Skeletal muscle cell (primary cell): ENCODE results near the gene TTLL9.

Source experiments
- DNase-seq: peaks from one replicate; pipeline ENCODE4 v3.0.0-alpha.2; 2010; ENCODE audit warnings: low read depth
- H3K4me3 ChIP-seq: 2 replicates; pipeline ENCODE4 v1.5.1; 2011; ENCODE audit warnings: low read depth, mild to moderate bottlenecking, control low read depth, low read length, moderate library complexity

Gene TTLL9

GRCh38 chr20:31835977-31836852 lies 34.2 kb upstream of the TTLL9 start:
- peak; percentile 62 for DNase-seq
- H3K4me3 ChIP-seq = no peak overlapping the region

GRCh38 chr20:31836853-31837608 lies 33.4 kb upstream of the TTLL9 start:
- DNase-seq = no peak
- no peak overlapping the region for H3K4me3 ChIP-seq

DNA sequence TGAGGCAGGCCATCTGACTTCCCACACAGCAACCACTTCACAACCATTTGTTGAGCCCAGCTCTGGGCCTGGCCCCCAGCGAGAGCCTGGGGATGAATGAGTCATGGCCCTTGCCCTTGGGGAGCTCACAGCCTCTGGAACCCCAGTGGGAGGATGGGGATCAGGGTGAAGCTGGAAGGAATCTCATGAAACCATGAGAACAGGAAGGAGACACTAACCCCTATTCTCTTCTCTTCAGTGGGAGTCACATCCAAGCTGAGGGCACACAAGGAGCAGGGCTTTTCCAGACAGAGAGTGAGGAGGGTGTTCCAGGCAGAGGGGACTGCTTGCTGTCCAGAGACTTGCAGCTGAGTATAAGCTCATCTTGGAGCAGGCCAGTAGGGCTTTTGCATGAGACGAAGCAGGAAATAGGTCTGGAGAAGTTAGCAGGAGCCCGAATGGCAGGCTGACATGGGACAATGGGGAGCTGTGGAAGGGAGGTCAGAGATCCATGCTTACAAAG lies 32.5 kb upstream of the TTLL9 start:
- H3K4me3 ChIP-seq = no peak overlapping the region
- no peak for DNase-seq

- DNase-seq = no peak
- no peak overlapping the region for H3K4me3 ChIP-seq
Observed at GRCh38 chr20:31838646-31839292, 31.7 kb upstream of the TTLL9 start.

DNA sequence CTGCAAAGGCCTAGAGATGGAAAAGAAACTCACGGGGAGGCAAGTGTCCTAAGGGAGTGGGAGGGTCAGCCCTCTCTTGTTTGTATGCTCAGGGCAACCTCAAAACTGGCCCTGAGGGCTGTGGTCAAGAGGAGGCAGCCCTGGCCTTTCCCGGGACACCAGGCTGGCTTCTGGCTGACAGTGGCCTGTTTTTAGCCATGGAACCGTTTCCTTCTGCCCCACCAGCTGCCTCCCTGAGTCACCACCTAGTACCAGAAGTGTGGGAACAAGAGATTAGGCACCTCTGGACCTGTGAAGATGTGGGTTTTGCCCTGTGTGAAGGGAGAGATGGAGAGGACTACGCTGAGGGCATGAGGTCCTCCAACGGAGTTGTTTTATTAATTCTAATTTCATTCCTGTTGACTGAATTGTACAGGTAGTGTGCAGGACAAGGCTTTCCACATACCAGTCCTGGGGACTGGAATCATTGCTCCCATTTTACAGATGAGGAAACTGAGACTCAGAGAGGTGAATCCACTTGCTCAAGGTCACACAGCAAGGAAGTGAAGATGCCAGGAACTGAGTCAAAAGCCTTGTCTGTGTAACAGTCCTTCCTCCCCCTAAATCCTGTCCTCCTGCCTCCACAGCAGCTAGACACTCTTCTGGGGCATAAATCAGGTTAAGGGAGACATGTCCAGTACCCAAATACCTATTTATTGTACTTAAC lies 30.5 kb upstream of the TTLL9 start:
- H3K4me3 ChIP-seq = no peak overlapping the region
- DNase-seq = no peak

- no peak overlapping the region for H3K4me3 ChIP-seq
- DNase-seq = no peak
Observed at GRCh38 chr20:31840906-31841816, 29.3 kb upstream of the TTLL9 start.

DNA sequence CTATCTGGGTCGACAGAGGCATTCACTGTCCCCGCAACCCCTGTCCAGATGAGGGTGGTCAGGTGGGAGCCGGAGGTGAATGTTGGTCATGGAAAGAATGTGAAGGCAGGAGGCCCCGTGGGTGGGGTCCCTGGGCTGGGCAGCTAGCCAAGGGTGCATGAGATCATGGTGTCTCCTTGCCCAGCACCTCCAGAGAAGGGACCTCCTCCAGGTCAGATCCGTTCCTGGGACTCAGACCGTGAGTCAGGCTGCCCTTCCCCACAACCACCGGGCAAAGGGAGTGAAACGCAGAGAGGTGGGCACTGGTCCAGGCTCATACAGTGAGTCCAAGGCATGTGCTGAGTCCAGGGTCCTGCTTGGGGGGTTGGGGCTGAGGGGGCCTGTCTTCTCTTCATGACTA lies 28.5 kb upstream of the TTLL9 start:
- no peak overlapping the region for H3K4me3 ChIP-seq
- DNase-seq = no peak

DNA sequence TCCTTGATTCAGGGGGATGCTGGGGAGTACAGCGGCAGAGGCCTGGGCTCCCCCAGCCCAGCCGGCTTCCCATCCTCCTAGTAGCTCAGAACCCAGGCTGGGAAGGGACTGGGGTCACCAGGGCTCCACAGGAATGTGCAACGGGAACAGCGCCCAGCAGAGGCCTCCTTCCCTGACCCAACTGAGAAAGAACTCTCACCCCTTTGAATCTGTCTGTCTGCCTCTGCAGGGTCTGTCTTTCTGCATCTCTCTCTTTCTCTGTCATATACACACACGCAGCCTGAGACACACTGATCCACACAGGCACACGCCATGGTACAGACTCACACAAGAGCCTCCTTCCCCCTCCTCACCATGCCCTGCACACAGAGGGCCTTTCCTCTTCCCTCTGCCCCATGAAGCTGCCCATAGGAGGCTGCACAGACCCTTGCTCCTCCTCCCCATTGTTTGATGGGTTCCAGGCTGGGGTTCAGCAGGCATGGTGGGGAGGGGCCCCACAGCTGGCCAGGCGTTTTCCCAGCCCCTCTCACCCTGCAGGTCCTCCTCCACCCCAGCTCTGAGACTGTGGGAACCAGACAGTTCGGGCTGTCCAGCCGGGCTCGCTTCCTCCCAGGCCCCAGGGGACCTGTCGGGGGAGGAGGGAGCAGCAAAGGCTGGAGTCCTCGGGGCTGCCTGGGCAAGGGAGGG lies 27.8 kb upstream of the TTLL9 start:
- no peak overlapping the region for H3K4me3 ChIP-seq

DNA sequence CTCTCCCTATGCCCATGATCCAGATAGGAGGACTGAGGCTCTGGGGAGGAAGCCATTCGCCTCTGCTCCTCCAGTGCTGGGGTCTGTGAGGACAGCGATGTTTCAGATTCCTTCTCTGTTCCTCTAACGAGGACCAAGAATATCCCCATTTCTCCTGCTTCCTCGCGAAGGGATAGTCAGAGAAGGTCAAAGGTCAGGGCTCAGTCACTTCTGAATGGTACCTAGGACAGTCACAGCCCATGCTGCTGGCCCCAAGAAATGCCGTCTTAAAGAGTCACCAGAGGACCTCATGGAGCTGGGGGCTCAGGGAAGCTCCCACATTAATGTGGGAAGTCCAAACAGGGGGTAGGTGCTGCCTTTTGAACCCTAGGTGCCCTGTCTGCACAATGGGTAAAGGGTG lies 27.1 kb upstream of the TTLL9 start:
- no peak overlapping the region for H3K4me3 ChIP-seq
- no peak for DNase-seq

More for the DNA sequence above, 27.8 kb upstream of the TTLL9 start:
- DNase-seq = no peak

DNA sequence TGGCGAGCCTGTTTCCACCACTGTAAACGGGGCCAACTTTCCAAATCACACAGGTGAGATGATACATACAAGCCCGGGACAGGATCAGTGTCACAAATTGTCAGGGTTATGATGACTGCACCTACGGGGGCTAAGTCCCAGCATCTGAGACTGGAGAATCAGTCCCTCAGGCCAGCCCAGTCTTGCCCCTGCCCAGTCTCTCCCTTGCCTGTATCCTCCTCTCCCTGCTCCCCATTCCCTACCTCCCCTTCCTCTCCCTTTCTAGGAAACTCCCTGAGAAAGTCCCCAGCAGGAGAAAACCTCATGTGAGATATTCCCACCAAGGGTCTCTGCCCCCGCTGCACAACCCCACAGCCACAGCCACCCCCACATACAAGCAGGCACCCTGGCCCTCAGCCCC lies 26.6 kb upstream of the TTLL9 start:
- no peak for DNase-seq
- H3K4me3 ChIP-seq = no peak overlapping the region

- no peak overlapping the region for H3K4me3 ChIP-seq
- no peak for DNase-seq
Observed at GRCh38 chr20:31844737-31845299, 25.6 kb upstream of the TTLL9 start.

GRCh38 chr20:31845300-31845863 lies 25.1 kb upstream of the TTLL9 start, which contains the start of gene FOXS1:
Gene FOXS1, minus strand, starts transcription at chr20:31845604. Its CDS starts 62 bp downstream, at chr20:31845542.
- DNase-seq = no peak
- no peak within 1 kb of the TSS for H3K4me3 ChIP-seq

DNA sequence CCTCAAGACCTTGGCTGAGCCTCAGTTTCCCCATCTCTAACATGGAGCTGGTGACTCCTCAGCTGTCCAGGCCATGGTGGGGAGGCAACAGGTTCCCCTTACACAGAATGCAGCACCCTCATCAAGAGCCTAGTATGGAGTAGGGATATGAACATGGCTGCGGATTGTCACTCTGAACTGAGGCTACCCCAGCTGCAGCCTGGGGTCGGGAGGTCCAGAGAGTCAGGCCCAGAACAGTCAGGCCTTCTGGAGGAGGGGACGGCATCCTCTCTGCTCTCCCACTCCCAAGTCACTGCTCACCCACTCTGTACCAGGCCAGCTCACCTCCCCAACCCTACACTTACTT lies 23.7 kb upstream of the TTLL9 start:
- no peak overlapping the region for H3K4me3 ChIP-seq
- DNase-seq = no peak

- DNase-seq = no peak
Observed at GRCh38 chr20:31848088-31848999, 22.1 kb upstream of the TTLL9 start.

DNA sequence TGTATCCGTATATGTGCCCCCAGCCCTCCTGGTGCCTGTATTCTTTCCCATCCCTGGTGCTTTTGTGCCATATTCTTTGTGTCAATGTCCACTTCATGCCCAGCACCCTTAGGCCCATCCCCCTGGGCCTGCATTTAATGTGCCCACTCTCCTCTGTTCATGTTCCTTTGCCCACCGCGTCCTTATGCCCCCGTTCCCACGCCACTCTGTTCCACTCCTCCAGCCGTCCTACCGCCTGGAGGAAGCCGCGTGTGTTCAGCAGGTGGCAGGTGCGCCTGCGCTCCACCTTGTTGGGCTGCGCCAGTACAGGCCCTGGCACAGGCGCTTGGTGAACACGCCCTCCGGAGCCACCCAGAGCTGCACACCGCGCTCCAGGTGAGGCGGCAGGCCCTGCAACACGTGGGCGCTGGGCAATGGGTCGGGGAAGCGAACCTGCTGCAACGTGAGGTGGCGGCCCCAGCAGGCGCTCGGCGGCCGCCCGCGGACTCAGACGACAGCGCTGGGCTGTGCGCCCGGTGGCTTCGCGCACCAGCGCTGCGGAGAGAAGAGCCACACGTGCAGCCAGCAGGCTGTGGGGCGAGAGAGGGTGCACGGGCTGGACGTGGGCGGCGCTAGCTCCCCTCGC lies 21.0 kb upstream of the TTLL9 start:
- no peak overlapping the region for H3K4me3 ChIP-seq
- DNase-seq = no peak

More at GRCh38 chr20:31848088-31848999, 22.1 kb upstream of the TTLL9 start:
- no peak overlapping the region for H3K4me3 ChIP-seq
